Prostate gland (tissue), 2 donors: Measurements from ENCODE around the gene MGP. TPM values are rescaled to one million over a fixed set of nuclear protein-coding genes. Genes with fewer than 3 reads are reported as not detected.

Experiments
- DNase-seq: peaks from one replicate; pipeline ENCODE4 v3.0.0-alpha.2; 2019; ENCODE audit warnings: low spot score
- H3K27ac ChIP-seq, 2 donors: fragments of 200-600 bp; sonication (generic); 2 replicates each; pipeline ENCODE4 v1.5.1; 2017 to 2019
- H3K27me3 ChIP-seq: fragments of 200-600 bp; sonication (generic); replicated peaks from 2 replicates; pipeline ENCODE4 v1.5.1; 2019; ENCODE audit not compliant: insufficient read depth
- H3K36me3 ChIP-seq, 2 donors: fragments of 200-600 bp; sonication (generic); 1 replicate in 1 of 2; 2 replicates in 1 of 2; pipeline versions ENCODE4 v1.5.1 to v1.8.1; 2017 to 2019
- H3K4me1 ChIP-seq: fragments of 200-600 bp; sonication (generic); replicated peaks from 2 replicates; pipeline ENCODE4 v1.5.1; 2019
- H3K4me3 ChIP-seq, 2 donors: fragments of 200-600 bp; sonication (generic); 2 replicates each; pipeline ENCODE4 v1.5.1; 2017 to 2019
- H3K9me3 ChIP-seq: fragments of 200-600 bp; sonication (generic); 2 replicates; pipeline ENCODE4 v1.5.1; 2017
- CTCF ChIP-seq, 4 experiments: fragments of 200-600 bp in 2 of 4; fragments of 450-650 bp in 2 of 4; sonication (generic) in 2 of 4; IDR thresholded peaks; 1 replicate in 3 of 4; 2 replicates in 1 of 4; pipeline ENCODE4 v1.5.1; 2016 to 2019; ENCODE audit warnings: antibody characterized with exemption in 4 of 4, mild to moderate bottlenecking in 2 of 4, moderate library complexity in 2 of 4
- POLR2A ChIP-seq: fragments of 450-650 bp; IDR thresholded peaks from one replicate; pipeline ENCODE4 v1.6.1; 2016; ENCODE audit warnings: antibody characterized with exemption, mild to moderate bottlenecking
- POLR2AphosphoS5 ChIP-seq: sonication (generic); formaldehyde crosslinking; IDR thresholded peaks from one replicate; pipeline ENCODE4 v1.6.1; 2017; ENCODE audit warnings: antibody characterized with exemption
- WGBS: methylation state at CpG from one replicate; pipeline ENCODE4 v1.1.5; 2018; 5-methylcytosine and 5-hydroxymethylcytosine counted together
- intact Hi-C: fragments of 100-400 bp; cut with DNase I; formaldehyde crosslinking; loops from one replicate; pipeline ENCODE4 v1.14.2; 2022
- total RNA-seq, 2 donors: library from RNA; depleted of rRNA; stranded (reverse); fragments of >200 nt; gene quantifications; one replicate each; pipeline ENCODE4 v1.1.0, GENCODE V29; 2016

The MGP gene
- 100 to 1,000 TPM; 233 to 388 TPM for total RNA-seq

DNA sequence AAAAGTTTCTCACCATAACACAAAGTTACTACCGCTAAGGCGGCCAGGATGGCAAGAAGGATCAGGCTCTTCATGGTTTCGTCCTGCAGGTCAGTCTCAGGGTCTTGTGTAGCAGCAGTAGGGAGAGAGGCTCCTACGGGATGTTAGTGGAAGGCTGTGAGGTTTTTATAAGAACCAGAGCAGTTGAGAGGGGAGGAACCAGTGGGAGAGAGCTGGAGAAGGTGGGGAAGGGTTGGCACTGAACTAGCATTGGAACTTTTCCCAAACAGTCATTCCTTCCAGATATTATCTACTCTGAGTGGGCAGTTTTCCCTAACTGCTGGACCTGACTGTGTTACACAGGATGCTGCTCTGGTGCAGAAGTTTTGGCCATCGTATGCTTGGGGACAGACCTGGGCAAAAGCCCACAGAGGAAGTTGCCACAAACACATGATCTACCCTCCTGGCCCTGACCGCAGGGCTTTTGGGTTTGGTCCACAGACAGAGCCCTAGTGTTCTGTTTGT is at the start of gene MGP:
Gene MGP, minus strand, starts transcription at position 137 of the 504 bp plus-strand sequence. Its CDS starts 63 bp downstream, at position 74.
- no peaks in the 10 kb centered on the region for H3K9me3 ChIP-seq
- TF ChIP-seq POLR2AphosphoS5 (no peak), POLR2A (no peak), CTCF (IDR thresholded peaks at IDR 0.05) (no peak)
- no peaks in the 10 kb centered on the region for H3K27me3 ChIP-seq
- no peaks in the 10 kb centered on the region for H3K36me3 ChIP-seq
- WGBS = 6% methylated on average over 6 of the region's 6 CpGs
- intact Hi-C loops = no loop called here
- peak within 1 kb of the TSS; percentile 67 to 78 for H3K27ac ChIP-seq
- DNase-seq = peak; percentile 35
- H3K4me3 ChIP-seq = peak within 1 kb of the TSS; percentile 20 to 26
- no peaks in the 10 kb centered on the region for H3K4me1 ChIP-seq

DNA sequence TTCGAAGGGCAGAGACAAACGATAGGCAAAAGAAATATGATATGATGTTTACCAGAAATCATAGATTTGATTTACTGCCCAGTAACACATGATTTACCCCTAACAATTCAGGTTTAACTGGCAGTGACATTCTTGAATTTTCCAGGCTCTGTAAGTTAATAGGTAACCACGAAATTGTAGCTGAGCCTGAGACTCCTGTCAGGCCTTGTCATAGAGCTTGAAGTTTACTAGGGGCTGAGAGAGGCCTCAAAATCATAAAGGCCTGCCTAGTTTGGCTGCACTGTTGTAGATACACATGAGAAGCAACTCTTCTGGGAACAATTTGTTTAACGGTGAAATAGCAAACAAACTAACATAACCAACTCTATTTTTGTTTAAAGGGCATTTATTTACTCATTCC is 49.4 kb upstream of the MGP start:
- H3K4me1 ChIP-seq = no peaks in the 10 kb centered on the region
- H3K27me3 ChIP-seq = no peaks in the 10 kb centered on the region
- intact Hi-C loops = no loop called here
- peak overlapping the region; percentile 57 for H3K27ac ChIP-seq
- peak; percentile 50 for DNase-seq
- H3K9me3 ChIP-seq = no peaks in the 10 kb centered on the region
- H3K4me3 ChIP-seq = no peak overlapping the region
- no peak for TF ChIP-seq POLR2A
- TF ChIP-seq POLR2AphosphoS5 = peak; percentile 71
- TF ChIP-seq CTCF (IDR thresholded peaks at IDR 0.05) = no peak
- WGBS = 20% methylated on average over 4 of the region's 4 CpGs
- H3K36me3 ChIP-seq = no peaks in the 10 kb centered on the region

- WGBS = 91% methylated on average over 2 of the region's 2 CpGs
- no peak for TF ChIP-seq POLR2A
- no peak for TF ChIP-seq POLR2AphosphoS5
- TF ChIP-seq CTCF (IDR thresholded peaks at IDR 0.05) = no peak
- intact Hi-C loops = loop anchor here (5.0 kb wide), 1 partner anchor 63 kb away; no protein-coding TSS in a partner anchor
Observed at GRCh38 chr12:14934511-14934910, 48.9 kb upstream of the MGP start.

GRCh38 chr12:14931791-14932560 is 46.3 kb upstream of the MGP start:
- WGBS = 90% methylated on average over 7 of the region's 7 CpGs
- Histone ChIP-seq H3K36me3 (no peaks in the 10 kb centered on the region), H3K27me3 (no peaks in the 10 kb centered on the region), H3K27ac (no peak overlapping the region), H3K9me3 (no peaks in the 10 kb centered on the region), H3K4me1 (no peaks in the 10 kb centered on the region), H3K4me3 (no peak overlapping the region)
- TF ChIP-seq CTCF (IDR thresholded peaks at IDR 0.05) (no peak), POLR2AphosphoS5 (no peak), POLR2A (no peak)
- intact Hi-C loops = loop anchor here (5.0 kb wide), 1 partner anchor 65 kb away; no protein-coding TSS in a partner anchor
- DNase-seq = no peak

More at GRCh38 chr12:14934511-14934910, 48.9 kb upstream of the MGP start:
- no peak overlapping the region for H3K4me3 ChIP-seq
- H3K4me1 ChIP-seq = no peaks in the 10 kb centered on the region
- H3K36me3 ChIP-seq = no peaks in the 10 kb centered on the region
- no peak for DNase-seq
- H3K27ac ChIP-seq = peak overlapping the region; percentile 57
- no peaks in the 10 kb centered on the region for H3K9me3 ChIP-seq
- no peaks in the 10 kb centered on the region for H3K27me3 ChIP-seq
